ENCODE data around the gene SFI1.
"Not testable (repeated sequence)": the region's sequence is repeated elsewhere in the genome, so short reads cannot be mapped to it uniquely, and the experiment has no call there.

SFI1 gene

DNA sequence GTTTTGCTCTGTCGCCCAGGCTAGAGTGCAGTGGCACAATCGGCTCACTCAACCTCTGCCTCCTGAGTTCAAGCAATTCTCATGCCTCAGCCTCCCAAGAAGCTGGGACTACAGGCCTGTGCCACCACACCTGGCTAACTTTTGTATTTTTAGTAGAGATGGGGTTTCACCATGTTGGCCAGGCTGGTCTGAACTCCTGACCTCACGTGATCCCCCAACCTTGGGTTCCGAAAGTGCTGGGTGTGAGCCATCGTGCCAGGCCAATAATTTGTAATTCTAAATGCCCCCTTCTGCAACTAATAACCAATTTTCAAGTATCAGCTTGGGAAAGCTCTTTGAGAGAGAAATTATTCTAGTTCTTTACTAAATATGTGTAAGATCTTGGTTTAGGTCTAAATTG lies 3.0 kb upstream of the SFI1 start:
- not testable (repeated sequence) for DNase-seq

DNA sequence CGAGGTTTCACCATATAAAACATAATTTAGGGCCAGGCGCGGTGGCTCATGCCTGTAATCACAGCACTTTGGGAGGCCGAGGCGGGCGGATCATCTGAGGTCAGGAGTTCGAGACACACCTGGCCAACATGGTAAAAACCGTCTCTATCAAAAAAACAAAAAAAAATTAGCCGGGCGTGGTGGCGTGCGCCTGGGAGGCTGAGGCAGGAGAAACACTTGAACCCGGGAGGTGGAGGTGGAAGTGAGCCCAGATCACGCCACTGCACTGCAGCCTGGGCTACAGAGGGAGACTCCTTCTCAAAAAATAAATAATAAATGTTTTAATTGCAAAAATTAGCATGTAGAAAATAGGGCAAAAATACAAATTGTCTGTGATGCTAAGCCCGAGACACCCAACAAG lies 993 bp upstream of the SFI1 start:
- no peak for DNase-seq

DNA sequence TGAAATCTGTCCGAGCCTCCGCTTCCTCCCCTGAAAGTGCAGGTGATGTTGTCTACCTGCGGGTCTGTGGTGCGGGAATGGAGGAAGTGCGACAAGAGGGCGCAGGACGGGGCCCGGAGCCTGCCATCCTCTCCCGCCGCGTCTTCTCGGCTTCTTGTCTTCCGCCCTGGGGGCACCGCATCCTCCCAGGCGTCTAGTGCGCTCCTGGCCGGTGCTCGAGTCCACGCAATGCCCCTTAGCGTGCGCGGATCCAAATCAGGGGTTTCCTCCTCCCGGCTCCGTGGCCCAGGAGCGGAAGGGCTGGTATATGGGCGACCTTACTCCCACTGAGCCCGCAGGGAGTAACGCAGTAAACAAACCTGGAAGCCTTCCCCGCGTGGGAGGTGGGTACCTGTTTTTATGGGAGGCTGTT lies 405 bp downstream of the SFI1 start:
- DNase-seq: no peak

DNA sequence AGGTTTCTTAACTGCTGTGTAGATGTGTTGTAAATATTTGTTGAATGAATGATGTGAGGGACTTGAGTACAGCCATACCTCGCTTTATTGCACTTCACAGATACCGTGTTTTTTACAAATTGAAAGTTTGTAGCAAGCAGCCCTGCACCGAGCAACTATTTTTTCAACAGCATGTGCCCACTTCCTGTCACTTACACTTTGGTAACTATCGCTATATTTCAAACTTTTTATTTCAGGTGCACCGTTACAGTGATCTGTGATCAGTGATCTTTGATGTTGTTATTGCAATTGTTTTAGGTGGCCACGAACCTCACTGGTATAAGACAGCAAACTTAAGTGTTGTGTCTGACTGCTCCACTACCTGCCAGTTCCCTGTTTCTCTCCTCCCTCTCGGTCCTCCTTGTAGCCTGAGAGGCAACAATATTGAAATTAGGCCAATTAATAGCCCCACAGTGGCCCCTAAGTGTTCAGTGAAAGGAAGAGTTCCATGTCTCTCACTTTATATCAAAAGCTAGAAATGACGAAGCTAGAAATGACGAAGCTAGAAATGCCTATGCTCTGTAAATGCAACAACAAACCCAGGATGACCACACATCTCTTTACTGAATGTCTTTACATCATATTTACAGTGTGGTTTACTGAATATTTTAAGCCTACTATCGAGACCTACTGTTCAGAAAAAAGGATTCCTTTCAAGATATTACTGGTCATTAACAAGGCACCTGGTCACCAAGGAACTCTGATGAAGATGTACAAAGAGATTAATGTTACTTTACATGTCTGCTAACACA lies 1.0 kb downstream of the SFI1 start:
- DNase-seq: no peak

DNA sequence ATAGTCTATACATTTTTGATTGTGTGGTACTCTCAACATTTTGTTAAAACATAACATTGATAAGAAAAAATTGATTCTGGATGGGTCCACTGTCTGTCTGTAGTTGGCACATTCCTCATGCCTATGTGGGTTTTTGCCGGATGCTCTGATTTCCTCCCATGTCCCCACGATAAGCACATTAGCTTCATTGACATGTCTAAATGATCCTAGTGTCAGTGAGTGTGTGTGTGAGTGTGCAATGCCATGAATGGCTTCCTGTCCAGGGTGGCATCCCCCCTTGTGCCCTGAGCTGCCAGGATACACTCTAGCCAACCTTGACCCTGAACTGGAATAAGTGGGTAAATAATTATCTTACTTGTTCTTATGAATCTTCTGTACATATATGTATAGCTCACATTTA lies 5.4 kb downstream of the SFI1 start:
- no peak for DNase-seq

DNA sequence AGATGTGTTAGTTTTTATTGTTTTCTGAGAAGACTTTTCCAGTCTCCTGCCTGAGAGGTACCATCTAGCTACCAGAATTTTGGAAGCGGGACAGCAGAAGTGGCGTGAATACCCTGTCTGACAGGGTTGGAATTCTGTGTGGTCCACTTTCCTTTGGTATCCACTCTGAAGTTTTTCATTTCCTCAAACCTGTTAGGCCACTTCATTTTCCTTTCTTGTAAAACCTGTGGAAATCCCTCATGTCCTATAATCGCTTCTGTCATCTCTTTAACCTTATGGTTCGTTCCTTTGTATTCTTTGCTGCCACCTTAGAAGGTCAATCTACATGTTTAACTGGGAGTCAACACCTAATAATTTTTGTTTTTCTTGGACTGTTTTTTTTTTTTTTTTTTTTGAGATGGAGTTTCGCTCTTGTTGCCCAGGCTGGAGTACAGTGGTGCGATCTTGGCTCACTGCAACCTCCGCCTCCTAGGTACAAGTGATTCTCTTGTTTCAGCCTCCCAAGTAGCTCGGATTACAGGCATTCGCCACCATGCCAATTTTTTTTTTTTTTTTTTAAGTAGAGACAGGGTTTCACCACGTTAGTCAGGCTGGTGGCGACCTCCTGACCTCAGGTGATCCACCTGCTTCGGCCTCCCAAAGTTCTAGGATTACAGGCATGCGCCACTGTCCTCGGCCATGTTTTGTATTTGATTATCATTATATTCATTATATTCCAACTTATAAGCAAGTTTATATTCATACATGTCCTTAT lies 7.1 kb downstream of the SFI1 start:
- DNase-seq: no peak

DNA sequence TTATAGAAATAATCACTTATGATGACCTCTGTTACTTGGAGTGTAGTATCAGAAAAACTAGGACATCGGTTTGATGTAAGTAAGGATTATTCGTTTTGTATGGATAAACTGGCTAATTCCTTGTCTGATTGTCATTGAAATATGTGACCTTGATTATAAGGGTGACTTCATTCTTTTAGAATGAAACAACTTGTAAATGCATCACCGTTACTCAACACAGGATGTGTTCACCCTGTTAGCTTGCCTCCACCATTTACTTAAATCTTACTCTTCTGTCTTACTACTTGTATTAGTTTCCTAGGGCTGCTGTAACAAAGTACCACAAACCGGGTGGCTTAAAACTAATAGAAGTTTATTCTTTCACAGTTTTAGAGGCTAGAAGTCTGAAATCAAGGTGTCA lies 7.9 kb downstream of the SFI1 start:
- no peak for DNase-seq

DNA sequence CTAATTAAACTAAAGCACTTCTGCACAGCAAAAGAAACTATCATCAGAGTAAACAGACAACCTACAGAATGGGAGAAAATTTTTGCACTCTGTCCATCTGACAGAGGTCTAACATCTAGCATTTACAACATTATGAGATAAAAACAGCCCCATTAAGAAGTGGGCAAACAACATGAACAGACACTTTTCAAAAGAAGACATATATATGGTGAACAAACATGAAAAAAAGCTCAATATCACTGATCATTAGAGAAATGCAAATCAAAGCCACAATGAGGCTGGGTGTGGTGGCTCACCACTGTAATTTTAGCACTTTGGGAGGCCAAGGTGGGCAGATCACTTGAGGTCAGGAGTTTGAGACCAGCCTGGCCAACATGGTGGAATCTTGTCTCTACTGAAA lies 11.2 kb downstream of the SFI1 start:
- not testable (repeated sequence) for DNase-seq

DNA sequence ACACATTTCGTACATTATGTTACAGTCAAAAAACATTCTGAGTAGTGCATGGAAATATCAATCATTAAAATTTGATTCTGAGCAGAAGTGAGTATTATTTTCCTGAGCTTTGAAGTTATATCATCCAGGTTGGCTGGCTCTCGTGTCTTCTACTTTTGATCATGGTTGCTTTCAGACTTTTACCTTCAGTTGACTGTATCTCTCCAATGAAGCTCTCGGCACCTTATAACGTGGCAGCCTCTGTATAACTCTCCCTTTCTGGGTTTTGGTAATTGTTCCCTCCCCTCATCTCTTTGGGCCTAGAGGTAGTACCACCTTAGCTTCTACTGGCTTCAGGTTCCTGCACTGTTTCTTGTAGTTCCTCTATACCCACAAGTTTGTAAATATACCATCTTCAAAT lies 12.2 kb downstream of the SFI1 start:
- DNase-seq: no peak

DNA sequence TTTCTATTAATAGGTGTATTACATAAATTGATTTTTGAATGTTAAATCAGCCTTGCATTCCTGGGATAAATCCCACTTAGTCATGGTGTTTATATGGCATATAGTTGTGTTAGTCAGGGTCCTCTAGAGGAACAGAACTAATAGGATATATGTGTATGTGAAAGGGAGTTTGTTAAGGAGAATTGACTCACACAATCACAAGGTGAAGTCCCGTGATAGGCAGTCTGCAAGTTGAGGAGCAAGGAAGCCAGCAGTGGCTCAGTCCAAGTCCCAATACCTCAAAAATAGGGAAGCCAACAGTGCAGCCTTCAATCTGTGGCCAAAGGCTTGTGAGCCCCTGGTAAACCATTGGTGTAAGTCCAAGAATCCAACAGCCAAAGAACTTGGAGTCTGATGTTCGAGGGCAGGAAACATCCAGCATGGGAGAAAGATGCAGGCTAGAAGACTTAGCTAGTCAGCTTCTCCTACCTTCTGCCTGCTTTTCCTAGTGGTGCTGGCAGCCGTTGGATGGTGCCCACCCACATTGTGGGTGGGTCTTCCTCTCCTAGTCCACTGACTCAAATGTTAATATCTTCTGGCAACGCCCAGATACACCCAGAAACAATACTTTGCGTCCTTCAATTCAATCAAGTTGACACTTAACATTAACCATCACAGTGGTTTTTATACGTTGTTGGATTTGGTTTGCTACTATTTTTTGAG lies 12.9 kb downstream of the SFI1 start:
- DNase-seq: no peak

DNA sequence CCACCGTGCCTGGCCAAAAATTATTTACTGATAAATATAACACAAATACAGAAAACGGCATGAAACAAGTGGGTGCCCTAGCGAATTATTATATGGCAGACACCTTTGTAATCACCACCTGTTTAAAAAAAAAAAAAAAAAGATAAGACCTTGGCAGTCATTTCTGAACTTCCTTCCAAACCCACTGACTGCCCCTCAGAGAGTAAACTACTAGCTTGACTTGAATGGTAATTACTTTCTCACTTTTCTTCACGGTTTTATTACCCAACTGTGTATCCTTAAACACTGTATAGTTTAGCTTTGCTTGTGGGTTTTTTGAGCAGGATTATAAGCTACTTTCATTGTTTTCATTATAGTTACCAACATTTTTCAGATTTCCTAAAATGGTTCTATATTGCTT lies 23.7 kb downstream of the SFI1 start:
- no peak for DNase-seq

DNA sequence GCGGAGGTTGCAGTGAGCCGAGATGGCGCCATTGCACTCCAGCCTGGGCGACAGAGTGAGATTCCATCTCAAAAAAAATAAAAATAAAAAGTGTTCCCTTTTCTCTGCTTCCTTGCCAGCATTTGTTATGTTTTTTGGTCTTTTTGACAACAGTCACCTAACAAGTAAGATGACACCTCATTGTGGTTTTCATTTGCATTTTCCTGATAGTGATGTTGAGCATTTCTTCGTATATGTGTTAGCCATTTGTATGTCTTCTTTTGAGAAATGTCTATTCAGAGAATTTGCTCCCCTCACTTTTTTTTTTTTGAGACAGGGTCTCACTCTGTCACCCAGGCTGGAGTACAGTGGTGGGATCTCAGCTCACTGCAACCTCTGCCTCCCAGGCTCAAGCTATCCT lies 27.8 kb downstream of the SFI1 start:
- not testable (repeated sequence) for DNase-seq

DNA sequence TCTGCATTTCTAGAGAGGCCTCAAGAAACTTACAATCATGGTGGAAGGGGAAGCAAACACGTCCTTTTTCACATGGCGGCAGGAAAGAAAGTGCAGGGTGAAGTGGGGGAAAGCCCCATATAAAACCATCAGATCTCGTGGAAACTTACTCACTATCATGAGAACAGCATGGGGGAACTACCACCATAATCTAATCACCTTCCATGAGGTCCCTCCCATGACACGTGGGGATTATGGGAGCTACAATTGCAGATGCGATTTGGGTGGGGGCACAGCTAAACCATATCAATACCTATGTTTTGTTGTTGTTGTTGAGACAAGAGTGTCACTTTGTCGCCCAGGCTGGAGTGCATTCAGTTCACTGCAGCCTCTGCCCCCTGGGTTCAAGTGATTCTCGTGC lies 29.9 kb downstream of the SFI1 start:
- DNase-seq: no peak

DNA sequence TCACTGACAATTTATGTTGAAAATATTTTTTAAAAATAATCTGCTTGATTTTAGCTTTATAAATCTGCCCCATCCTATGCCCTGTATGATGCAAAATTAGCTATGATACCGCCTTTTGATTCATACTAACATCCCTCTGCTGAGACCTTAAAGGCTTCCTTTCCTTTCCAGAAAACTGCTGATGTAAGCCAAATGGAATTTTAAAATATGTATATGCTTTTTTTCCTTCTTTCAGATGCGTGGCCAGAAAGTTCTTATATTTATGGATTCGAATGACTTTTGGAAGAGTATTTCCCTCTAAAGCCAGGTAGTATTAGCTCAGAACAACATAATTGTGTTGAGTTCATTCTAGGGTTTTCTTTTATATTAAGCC lies 34.5 kb downstream of the SFI1 start:
- no peak for DNase-seq

DNA sequence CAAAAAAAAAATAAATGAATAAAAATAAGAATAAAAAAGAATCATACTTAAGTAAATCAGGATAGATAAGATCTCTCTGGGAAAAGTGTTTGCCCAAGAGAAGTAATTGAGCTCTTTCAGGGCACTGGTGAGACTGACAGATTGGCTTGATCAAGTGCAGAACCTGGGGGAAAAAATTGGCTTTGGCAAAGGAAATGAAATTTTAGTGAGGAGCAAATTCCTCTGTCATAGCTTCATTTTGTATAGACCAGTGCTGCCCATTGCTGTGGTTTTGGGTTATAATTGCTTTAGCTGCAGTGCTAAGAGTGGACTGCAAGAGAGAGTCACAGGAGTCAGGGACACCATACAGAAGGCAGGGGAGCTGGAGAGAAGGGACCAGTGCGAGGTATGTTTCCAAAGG lies 35.7 kb downstream of the SFI1 start:
- DNase-seq: no peak

DNA sequence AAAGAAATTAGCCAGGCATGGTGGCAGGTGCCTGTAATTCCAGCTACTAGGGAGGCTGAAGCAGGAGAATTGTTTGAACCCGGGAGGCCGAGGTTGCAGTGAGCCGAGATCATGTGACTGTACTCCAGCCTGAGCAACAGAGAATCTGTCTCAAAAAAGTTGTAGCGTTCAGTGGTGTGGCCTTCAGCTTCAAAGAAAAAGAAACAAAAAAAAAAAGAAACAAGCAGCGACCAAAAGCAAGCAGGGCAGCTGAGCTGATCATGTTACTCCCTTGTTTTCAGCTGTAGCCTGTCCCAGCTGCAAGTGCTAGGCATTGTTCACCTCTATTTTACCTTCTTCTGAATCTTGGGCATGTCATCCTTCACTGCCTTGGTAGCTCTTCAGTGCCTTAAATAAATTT lies 37.0 kb downstream of the SFI1 start:
- DNase-seq: no peak

DNA sequence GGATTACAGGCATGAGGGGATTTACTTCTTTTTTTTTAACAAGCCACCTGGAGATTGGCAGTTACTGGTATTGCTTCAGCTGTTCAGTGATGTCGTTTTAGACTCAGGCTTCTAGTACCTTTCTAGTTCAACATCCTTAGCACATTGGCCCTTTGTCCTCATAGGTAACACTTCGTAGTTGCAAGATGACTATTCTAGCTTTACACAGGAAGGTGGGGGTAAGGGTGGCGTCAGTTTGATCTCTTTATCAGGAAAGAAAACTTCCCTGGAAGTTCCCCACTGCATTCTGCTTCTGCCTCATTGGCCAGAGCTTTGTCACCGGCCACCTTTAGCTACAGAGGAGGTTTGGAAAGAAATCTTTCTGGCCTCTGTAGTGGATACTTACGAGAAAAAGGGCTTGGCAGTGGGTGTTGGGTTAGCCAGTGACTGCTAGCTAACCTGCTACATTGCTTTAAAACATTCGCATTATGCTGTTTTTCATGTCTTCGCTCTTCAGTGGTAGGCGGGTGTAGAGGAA lies 40.7 kb downstream of the SFI1 start:
- DNase-seq: no peak

DNA sequence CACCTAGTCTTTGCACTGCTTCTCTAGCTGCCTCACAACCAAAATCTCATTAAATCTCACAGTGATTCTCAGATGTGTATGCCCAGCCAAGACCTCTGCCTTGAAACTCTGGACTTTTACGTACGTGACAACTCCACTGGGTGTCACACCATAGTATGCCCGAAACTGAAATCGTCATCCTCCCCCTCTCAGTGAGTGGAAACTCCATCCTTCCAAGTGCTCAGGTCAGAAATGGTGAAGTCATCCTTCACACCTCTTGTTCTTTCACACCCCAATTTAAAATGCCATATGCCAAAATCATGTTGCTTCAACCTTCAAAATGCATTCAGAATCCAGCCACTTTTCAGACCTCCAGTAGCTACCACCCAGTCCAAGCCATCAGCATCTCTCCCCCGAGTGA lies 42.5 kb downstream of the SFI1 start:
- DNase-seq: no peak

DNA sequence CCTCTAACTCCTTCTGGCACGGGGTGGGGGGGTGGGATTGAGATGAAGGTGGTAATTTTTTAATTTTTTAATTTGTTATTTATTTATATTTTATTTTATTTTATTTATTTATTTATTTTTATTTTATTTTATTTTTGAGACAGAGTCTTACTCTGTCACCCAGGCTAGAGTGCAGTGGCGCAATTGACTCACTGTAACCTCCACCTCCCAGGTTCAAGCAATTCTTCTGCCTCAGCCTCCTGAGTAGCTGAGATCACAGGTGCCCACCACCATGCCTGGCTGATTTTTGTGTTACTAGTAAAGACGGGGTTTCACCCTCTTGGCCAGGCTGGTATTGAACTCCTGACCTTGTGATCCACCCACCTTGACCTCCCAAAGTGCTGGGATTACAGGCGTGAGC lies 43.8 kb downstream of the SFI1 start:
- not testable (repeated sequence) for DNase-seq

DNA sequence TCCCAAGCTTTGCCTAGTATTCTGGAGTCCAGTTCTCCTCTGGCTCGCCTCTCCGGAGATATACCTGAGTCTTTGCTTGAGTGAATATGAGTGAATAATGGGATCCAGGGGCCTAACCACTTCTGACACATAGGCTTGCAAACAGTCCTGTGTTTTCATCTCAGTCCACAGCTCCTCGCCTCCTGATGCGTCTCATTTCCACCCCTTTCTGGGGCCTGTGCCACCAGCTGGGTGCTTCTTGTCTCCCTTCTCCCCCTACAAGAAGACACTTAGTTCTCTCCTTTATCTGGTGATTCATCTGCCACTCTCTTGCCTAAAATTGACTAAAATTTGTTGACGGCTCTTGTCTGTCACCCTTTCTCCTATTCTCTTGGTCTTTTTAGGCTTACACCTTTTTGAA lies 44.6 kb downstream of the SFI1 start:
- no peak for DNase-seq

DNA sequence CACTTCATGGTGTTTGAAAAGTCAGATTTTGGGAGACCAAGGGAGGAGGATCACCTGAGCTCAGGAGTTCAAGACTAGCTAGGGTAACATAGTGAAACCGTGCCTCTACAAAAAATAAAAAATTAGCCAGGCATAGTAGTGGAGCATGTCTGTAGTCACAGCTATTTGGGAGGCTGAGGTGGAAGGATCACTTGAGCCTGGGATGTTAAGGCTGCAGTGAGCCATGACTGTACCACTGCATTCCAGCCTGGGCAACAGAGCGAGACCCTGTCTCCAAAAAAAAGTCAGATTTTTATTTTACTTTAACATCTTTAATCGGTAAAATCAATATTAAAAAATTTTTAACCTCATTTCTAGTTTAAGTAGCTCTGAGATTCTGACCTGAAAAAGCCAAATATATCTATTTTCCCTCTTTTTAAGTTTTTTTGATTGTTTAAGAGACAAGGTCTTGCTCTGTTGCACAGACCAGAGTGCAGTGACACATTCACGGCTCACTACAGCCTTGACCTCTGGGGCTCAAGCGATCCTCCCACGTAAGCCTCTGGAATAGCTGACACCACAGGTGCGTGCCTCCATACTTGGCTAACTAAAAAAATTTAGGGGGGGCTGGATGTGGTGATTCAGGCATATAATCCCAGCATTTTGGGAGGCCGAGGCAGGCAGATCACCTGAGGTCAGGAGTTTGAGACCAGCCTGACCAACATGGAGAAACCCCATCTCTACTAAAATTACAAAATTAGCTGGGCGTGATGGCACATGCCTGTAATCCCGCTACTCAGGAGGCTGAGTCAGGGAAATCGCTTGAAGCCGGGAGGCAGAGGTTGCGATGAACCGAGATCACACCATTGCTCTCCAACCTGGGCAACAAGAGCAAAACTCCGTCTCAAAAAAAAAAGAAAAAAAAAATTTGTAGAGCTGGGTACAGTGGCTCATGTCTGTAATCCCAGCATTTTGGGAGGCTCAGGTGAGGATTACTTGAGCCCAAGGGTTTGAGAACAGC lies 48.4 kb downstream of the SFI1 start:
- DNase-seq: no peak

DNA sequence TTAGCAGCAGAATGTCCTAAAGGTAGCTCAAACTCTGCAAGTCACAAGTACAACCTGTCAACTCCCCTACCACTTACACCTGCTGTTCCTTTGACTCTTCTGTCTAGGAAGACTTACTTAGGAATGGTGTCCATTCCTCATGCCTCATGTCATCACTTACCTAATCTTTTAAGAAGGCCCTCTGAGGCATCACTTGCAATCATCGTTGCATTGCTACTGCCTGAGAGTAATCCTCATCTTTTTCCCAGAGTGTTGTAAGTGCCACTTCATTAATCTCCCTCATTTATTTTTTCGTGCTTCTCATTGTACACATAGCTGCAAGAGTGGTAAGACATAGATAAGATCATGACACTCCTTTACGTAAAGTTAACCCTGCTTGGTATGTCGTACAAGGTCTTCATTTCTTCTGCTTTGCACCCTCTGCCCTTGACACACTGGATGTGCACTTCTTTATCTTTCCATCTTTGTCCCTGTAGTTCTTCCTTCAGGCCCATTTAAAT lies 54.6 kb downstream of the SFI1 start:
- DNase-seq: no peak
